GM12872 (cell line): Measurements from ENCODE around the gene WDR46.

Experiments used
- TF ChIP-seq, protein P1 (sequence below): IDR thresholded peaks from 3 replicates; pipeline ENCODE4 v1.5.1; 2011; ENCODE audit warnings: low read depth, mild to moderate bottlenecking, low read length, moderate library complexity; ENCODE audit not compliant: insufficient read depth

Gene WDR46, protein sequence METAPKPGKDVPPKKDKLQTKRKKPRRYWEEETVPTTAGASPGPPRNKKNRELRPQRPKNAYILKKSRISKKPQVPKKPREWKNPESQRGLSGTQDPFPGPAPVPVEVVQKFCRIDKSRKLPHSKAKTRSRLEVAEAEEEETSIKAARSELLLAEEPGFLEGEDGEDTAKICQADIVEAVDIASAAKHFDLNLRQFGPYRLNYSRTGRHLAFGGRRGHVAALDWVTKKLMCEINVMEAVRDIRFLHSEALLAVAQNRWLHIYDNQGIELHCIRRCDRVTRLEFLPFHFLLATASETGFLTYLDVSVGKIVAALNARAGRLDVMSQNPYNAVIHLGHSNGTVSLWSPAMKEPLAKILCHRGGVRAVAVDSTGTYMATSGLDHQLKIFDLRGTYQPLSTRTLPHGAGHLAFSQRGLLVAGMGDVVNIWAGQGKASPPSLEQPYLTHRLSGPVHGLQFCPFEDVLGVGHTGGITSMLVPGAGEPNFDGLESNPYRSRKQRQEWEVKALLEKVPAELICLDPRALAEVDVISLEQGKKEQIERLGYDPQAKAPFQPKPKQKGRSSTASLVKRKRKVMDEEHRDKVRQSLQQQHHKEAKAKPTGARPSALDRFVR

DNA sequence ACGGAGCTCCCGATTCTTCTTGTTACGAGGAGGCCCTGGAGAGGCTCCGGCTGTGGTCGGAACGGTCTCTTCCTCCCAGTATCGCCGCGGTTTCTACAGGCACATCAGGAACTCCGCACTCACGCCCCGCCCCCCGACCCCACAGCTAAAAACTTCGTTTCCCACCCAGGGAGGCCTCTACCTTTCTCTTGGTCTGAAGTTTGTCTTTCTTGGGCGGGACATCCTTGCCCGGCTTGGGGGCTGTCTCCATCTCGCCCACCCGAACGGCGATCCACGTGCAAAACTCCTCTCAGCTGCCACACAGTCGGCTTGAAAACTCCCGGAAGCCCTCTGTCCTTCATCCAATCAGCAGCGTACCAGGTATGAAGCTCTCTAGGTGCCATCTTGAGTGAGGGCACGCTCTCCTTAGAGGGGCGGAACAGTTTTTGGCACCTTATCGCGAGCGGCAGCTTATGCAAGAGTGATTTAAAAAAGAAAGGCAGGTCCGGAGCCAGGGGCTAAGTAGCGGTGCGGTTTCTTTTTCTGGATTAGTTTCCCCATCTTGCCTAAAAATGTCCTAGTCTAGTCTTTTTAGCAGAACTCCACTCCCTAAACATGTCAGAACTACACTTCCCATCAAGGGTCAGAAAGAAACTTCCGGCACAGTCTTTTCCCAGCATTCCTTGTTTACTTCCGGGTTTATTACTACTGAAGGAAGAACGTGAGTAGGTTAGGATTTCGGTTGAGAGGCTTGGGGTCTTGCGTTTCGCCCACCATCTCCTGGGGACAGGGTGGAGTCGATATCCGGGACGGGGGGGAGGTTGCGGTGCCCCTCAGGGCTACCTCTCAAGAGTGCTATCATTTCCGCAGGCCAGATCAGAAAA is at the start of gene WDR46, which contains the start of gene PFDN6:
WDR46 (minus strand) TSS at position 319 of the 863 bp plus-strand sequence; CDS start at position 250, 69 bp downstream.
PFDN6 (plus strand) TSS at position 681 of the 863 bp plus-strand sequence. CDS start 256 bp downstream, outside the sequence.
- TF ChIP-seq, protein P1, sequence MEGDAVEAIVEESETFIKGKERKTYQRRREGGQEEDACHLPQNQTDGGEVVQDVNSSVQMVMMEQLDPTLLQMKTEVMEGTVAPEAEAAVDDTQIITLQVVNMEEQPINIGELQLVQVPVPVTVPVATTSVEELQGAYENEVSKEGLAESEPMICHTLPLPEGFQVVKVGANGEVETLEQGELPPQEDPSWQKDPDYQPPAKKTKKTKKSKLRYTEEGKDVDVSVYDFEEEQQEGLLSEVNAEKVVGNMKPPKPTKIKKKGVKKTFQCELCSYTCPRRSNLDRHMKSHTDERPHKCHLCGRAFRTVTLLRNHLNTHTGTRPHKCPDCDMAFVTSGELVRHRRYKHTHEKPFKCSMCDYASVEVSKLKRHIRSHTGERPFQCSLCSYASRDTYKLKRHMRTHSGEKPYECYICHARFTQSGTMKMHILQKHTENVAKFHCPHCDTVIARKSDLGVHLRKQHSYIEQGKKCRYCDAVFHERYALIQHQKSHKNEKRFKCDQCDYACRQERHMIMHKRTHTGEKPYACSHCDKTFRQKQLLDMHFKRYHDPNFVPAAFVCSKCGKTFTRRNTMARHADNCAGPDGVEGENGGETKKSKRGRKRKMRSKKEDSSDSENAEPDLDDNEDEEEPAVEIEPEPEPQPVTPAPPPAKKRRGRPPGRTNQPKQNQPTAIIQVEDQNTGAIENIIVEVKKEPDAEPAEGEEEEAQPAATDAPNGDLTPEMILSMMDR: no peak

DNA sequence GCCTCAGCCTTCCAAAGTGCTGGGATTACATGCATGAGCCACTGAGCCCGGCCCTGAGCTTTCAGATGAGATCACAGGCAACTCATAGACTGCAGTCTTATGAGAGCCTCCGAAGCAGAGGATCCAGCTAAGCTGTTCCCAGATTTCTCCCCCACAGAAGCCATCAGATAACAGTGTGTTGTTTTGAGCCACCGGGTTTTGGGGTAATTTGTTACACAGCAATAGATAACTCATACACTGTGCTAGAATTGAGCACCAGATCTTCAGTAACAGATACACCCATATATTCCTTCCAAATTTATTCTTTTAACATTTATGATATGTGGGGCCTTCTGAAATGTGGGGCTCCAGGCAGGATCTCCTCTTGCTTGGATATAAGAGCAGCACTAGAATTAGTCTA is 47.5 kb upstream of the WDR46 start:
- TF ChIP-seq, protein P1: no peak

DNA sequence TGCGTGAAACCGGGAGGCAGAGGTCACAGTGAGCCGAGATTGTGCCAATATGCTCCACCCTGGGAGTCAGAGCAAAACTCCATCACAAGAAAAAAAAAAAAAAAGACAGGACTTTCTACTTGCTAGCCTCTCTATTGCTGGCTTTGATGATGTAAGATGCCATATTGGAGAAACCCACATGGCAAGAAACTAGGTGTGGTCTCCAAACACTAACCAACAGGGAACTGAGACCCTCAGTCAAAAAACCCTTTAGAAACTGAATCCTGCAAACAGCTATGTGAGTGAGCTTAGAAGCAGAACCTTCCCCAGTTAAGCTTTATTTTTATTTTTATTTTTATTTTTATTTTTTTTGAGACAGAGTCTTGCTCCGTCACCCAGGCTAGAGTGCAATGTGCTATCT is 46.9 kb upstream of the WDR46 start:
- TF ChIP-seq, protein P1: no peak

DNA sequence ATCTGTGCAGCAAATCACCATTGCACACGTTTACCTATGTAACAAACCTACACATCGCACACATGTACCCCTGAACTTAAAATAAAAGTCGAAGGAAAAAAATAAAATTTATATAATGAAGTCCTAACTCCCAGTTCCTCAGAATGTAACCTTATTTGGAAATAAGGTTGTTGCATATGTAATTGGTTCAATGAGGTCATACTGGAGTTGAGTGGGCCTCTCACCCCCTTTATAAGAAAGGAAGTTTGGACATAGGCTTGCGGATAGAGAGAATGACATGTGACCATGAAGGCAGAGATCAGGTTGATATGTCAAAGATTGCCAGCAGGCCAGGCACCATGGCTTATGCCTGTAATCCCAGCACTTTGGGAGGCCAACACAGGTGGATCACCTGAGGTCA is 44.6 kb upstream of the WDR46 start:
- TF ChIP-seq, protein P1: no peak

DNA sequence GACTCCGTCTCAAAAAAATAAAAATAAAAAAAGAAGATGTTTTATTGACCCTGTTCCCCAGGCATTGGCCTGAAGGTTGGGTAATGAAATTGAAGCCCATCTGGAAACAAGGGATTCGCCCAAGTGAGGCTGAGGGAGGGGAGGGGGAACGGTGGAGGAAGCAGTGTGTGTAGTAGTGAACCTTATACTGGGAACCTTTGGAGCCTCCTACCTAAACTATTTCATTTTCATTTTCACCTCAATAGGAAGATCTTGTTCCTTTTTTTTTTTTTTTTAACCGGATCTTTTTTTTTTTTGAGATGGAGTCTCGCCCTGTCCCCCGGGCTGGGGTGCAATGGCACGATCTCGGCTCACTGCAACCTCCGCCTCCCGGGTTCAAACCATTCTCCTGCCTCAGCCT is 41.7 kb upstream of the WDR46 start:
- TF ChIP-seq, protein P1: no peak

DNA sequence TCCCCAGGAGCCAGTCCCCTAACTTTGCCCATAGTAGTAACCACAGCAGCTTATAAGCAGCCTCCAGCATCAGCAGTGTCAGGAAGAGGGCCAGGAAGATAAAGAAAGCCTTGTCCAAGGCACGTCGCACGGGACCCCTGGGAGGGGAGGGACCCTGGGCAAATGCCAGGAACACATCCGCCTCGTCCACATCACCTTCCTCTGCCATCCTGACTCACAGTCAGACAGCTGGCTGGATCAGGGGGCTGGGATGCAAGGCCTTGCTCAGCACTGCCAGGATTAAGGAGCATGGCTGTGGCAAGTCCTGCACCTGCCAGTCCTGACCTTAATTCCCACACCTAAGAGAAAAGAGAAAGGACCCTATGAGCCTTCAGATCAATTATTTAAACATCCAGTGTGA is 40.0 kb upstream of the WDR46 start:
- TF ChIP-seq, protein P1: no peak

DNA sequence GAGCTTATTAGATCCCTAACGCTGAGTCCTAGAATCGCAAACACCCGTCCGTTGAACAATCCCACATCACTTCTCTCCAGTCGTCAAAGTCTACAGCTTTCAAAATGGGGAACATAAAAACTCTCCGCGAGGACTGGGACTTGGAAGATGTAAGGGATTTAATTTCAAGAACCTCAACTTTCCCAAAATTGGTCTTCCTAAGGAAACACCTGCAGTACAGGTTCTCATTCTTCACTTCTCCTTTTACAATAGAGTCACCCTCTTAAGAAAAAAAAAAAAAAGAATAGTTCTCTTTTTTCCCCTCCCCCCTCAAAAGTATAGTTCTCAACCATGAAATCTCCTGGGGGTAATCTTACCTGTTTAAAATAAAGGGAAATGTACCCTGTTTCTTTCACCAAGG is 35.1 kb upstream of the WDR46 start:
- TF ChIP-seq, protein P1: no peak
